HG03066 (cell line): ENCODE data around the gene RSPH9.
"Not testable (repeated sequence)": the region's sequence is repeated elsewhere in the genome, so short reads cannot be mapped to it uniquely, and the experiment has no call there.

Experiments
- ATAC-seq: cut with Tn5 transposase; IDR thresholded peaks from one replicate; pipeline ENCODE4 v1.9.1; 2021; ENCODE audit warnings: low read depth; ENCODE audit not compliant: unreplicated experiment

The RSPH9 gene

GRCh38 chr6:43682724-43683429 lies 38.0 kb downstream of the RSPH9 start:
- no peak for ATAC-seq

- peak; percentile 62 for ATAC-seq
Observed at GRCh38 chr6:43683708-43684455, 39.0 kb downstream of the RSPH9 start.

GRCh38 chr6:43687079-43687436 lies 42.2 kb downstream of the RSPH9 start:
- ATAC-seq = no peak

GRCh38 chr6:43687437-43688347 lies 42.9 kb downstream of the RSPH9 start, which contains the start of gene MRPS18A:
Gene MRPS18A (minus strand): TSS chr6:43687791. CDS start chr6:43687779, 12 bp downstream.
- peak; percentile 85 for ATAC-seq

- ATAC-seq = no peak
Observed at GRCh38 chr6:43689421-43689820, 44.6 kb downstream of the RSPH9 start.

- ATAC-seq = no peak
Observed at GRCh38 chr6:43695215-43695966, 50.6 kb downstream of the RSPH9 start.

GRCh38 chr6:43695967-43696291 lies 51.1 kb downstream of the RSPH9 start:
- ATAC-seq = no peak

- ATAC-seq = no peak
Observed at GRCh38 chr6:43697421-43697820, 52.6 kb downstream of the RSPH9 start.

GRCh38 chr6:43698584-43699349 lies 53.9 kb downstream of the RSPH9 start:
- no peak for ATAC-seq

GRCh38 chr6:43699564-43700186 lies 54.8 kb downstream of the RSPH9 start:
- ATAC-seq = no peak

GRCh38 chr6:43700939-43701560 lies 56.2 kb downstream of the RSPH9 start:
- ATAC-seq = not testable (repeated sequence)

- no peak for ATAC-seq
Observed at GRCh38 chr6:43702171-43702533, 57.3 kb downstream of the RSPH9 start.

GRCh38 chr6:43702534-43703440 lies 58.0 kb downstream of the RSPH9 start:
- no peak for ATAC-seq

- ATAC-seq = no peak
Observed at GRCh38 chr6:43703512-43704429, 58.9 kb downstream of the RSPH9 start.

GRCh38 chr6:43705996-43706395 lies 61.2 kb downstream of the RSPH9 start:
- ATAC-seq = no peak

GRCh38 chr6:43706788-43707187 lies 62.0 kb downstream of the RSPH9 start:
- no peak for ATAC-seq

GRCh38 chr6:43707269-43707668 lies 62.4 kb downstream of the RSPH9 start:
- no peak for ATAC-seq
